ENCODE results near the gene MXRA8. TPM values are rescaled to one million over a fixed set of nuclear protein-coding genes. Genes with fewer than 3 reads are reported as not detected.

MXRA8 gene
- total RNA-seq, 6 experiments from 2014 or later: 2.2 to 11.9 (median 3.3) TPM

- Histone ChIP-seq H3K9me3 (no peaks in the 10 kb centered on the region), H3K4me1 (peaks cover 0 to 46% (median 24%) of the 10 kb centered on the region in 4 donors), H3K36me3 (peaks cover 0 to 18% (median 2%) of the 10 kb centered on the region in 4 donors), H3K27ac (no peak overlapping the region), H3K4me3 (no peak overlapping the region), H3K27me3 (no peaks in the 10 kb centered on the region)
- TF ChIP-seq POLR2A (IDR thresholded peaks at IDR 0.05): no peak
- TF ChIP-seq, protein P1, sequence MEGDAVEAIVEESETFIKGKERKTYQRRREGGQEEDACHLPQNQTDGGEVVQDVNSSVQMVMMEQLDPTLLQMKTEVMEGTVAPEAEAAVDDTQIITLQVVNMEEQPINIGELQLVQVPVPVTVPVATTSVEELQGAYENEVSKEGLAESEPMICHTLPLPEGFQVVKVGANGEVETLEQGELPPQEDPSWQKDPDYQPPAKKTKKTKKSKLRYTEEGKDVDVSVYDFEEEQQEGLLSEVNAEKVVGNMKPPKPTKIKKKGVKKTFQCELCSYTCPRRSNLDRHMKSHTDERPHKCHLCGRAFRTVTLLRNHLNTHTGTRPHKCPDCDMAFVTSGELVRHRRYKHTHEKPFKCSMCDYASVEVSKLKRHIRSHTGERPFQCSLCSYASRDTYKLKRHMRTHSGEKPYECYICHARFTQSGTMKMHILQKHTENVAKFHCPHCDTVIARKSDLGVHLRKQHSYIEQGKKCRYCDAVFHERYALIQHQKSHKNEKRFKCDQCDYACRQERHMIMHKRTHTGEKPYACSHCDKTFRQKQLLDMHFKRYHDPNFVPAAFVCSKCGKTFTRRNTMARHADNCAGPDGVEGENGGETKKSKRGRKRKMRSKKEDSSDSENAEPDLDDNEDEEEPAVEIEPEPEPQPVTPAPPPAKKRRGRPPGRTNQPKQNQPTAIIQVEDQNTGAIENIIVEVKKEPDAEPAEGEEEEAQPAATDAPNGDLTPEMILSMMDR (IDR thresholded peaks at IDR 0.05): no peak
- intact Hi-C loops (cut with DNase I): no loop called here
- 93% methylated on average over 3 of the region's 18 CpGs for WGBS (ENCODE audit: insufficient coverage, low coverage, low lambda C conversion rate, missing lambda C conversion rate)
- no peak for DNase-seq
- no peak for ATAC-seq
Measured at GRCh38 chr1:1342584-1343115, 15.7 kb downstream of the MXRA8 start.

DNA sequence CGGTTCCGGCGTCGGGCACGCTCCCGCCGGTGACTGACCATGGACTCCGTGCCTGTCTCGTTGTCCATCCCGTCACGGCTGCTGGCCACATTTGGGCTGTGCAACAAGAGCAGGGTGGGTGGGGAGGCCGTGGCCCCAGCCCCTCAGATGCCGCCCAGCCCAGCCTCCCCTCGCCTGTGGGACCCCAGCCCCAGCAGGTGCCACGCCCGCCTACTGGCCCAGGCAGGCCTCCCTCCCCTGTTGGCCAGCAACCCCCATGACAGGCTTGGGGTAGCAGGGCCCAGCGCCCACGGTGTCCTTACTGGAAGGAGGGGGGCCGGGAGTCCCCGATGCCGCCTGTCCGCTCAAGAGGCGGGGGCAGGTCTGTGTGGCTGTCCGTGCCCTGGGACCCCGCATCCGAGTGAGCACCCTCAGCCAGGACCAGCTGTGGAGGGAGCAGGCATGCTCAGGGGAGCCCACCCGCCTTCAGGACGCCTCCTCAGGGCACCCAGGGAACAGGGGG, 16.2 kb downstream of the MXRA8 start:
- DNase-seq (no peak), ATAC-seq (no peak)
- no peaks in the 10 kb centered on the region for H3K27me3 ChIP-seq
- no peak for TF ChIP-seq POLR2A (IDR thresholded peaks at IDR 0.05)
- TF ChIP-seq, protein P1 (IDR thresholded peaks at IDR 0.05): no peak
- H3K36me3 ChIP-seq: peaks cover 0 to 18% (median 2%) of the 10 kb centered on the region in 4 donors
- WGBS (ENCODE audit: insufficient coverage, low coverage, low lambda C conversion rate, missing lambda C conversion rate): no CpG with 5 or more reads among the region's 28 CpGs
- no peak overlapping the region for H3K4me3 ChIP-seq
- H3K27ac ChIP-seq: no peak overlapping the region
- intact Hi-C loops (cut with DNase I): no loop called here
- no peaks in the 10 kb centered on the region for H3K9me3 ChIP-seq
- H3K4me1 ChIP-seq: peaks cover 0 to 40% (median 21%) of the 10 kb centered on the region in 4 donors

DNA sequence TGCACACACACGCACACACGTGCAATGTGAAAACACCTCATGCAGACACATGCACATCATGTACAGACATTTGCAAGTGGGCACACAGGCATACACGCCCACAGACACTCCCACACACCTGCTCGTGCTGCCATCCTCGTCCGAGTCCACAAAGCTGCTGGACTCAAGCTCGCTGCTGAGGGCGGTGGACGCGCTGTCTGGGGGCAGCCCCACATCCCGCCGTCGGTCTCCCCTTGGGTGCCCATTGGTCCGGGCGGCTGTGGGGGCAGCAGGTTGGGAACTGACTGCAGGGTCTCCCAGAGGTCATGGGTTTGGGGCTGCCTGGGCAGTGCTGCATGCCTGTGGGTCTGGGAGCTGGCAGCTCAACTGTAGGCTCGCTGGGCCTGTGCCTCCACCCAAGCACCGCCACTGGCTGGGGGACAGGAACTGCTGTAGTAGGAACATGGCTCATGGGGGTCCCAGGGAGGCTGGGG, 16.8 kb downstream of the MXRA8 start:
- no peak for ATAC-seq
- Histone ChIP-seq H3K27me3 (no peaks in the 10 kb centered on the region), H3K27ac (no peak overlapping the region), H3K4me3 (no peak overlapping the region), H3K4me1 (peaks cover 0 to 35% (median 19%) of the 10 kb centered on the region in 4 donors), H3K9me3 (no peaks in the 10 kb centered on the region), H3K36me3 (peaks cover 0 to 18% (median 2%) of the 10 kb centered on the region in 4 donors)
- TF ChIP-seq, protein P1 (IDR thresholded peaks at IDR 0.05): no peak
- no peak for TF ChIP-seq POLR2A (IDR thresholded peaks at IDR 0.05)
- WGBS (ENCODE audit: insufficient coverage, low coverage, low lambda C conversion rate, missing lambda C conversion rate): no CpG with 5 or more reads among the region's 17 CpGs
- DNase-seq: no peak
- intact Hi-C loops (cut with DNase I): no loop called here

DNA sequence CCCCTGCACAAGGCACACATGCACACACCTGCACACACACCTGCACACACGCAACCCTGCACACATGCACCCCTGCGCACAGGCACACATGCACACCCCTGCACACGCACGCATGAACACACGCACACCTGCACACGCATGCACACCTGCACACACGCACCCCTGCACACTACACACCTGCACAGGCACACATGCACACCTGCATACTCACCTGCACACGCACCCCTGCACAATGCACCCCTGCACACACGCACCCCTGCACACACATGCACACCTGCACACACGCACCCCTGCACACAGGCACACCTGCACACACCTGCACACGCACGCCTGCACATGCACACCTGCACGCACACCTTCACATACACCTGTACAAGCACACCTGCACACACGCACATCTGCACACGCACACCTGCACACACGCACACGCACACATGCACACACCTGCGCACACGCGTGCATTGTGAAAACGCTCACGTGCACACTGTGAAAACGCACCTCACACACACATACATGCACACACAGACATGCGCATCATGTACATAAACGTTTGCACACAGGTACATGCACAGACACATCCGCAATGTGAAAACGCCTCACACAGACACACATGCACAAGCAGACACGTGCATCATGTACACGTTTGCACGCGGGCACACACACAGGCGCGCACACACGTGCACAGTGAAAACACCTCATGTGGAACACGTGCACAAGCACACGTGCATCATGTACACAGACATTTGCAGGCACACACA, 17.4 kb downstream of the MXRA8 start:
- Histone ChIP-seq H3K27me3 (no peaks in the 10 kb centered on the region), H3K4me1 (peaks cover 0 to 29% (median 16%) of the 10 kb centered on the region in 4 donors), H3K27ac (no peak overlapping the region), H3K4me3 (no peak overlapping the region), H3K9me3 (no peaks in the 10 kb centered on the region), H3K36me3 (peaks cover 0 to 18% (median 2%) of the 10 kb centered on the region in 4 donors)
- WGBS (ENCODE audit: insufficient coverage, low coverage, low lambda C conversion rate, missing lambda C conversion rate): 88% methylated on average over 25 of the region's 36 CpGs
- ATAC-seq (no peak), DNase-seq (no peak)
- TF ChIP-seq POLR2A (IDR thresholded peaks at IDR 0.05): no peak
- TF ChIP-seq, protein P1 (IDR thresholded peaks at IDR 0.05): no peak
- intact Hi-C loops (cut with DNase I): no loop called here
